Progenitor cell of endocrine pancreas (in vitro differentiated cells): ENCODE measurements around the gene SHISAL1. TPM values are rescaled to one million over a fixed set of nuclear protein-coding genes. Genes with fewer than 3 reads are reported as not detected.

Source experiments
- DNase-seq: peaks from one replicate; pipeline ENCODE4 v3.0.0; 2021; ENCODE audit warnings: low spot score; ENCODE audit not compliant: unreplicated experiment
- H3K27ac Mint-ChIP-seq: 2 replicates; pipeline ENCODE4 v1.8.0; 2021; ENCODE audit warnings: mild to moderate bottlenecking, moderate library complexity, mixed read lengths
- H3K27me3 Mint-ChIP-seq: 2 replicates; pipeline ENCODE4 v1.8.0; 2021; ENCODE audit warnings: mixed read lengths
- H3K36me3 Mint-ChIP-seq: 2 replicates; pipeline ENCODE4 v1.8.0; 2022; ENCODE audit warnings: mixed read lengths; ENCODE audit not compliant: insufficient read depth
- H3K4me1 Mint-ChIP-seq: 2 replicates; pipeline ENCODE4 v1.8.0; 2021; ENCODE audit warnings: low read depth, mixed read lengths
- H3K4me3 Mint-ChIP-seq: 2 replicates; pipeline ENCODE4 v1.8.0; 2021; ENCODE audit warnings: low read depth, mild to moderate bottlenecking, moderate library complexity, mixed read lengths
- H3K9me3 Mint-ChIP-seq: 2 replicates; pipeline ENCODE4 v1.8.0; 2021; ENCODE audit warnings: low read depth, mixed read lengths
- CTCF ChIP-seq: fragments of 200-600 bp; sonication (generic); IDR thresholded peaks from one replicate; pipeline ENCODE4 v1.5.0; 2021; ENCODE audit warnings: antibody characterized with exemption, mild to moderate bottlenecking; ENCODE audit not compliant: unreplicated experiment
- total RNA-seq: library from RNA; stranded (reverse); gene quantifications from 2 replicates; pipeline ENCODE4 v1.2.1, GENCODE V29; 2021

SHISAL1 gene
- total RNA-seq, 1 donor from 2014 or later, result 0.46 TPM

GRCh38 chr22:44199164-44199563 lies 113.6 kb downstream of the SHISAL1 start:
- Mint-ChIP-seq H3K4me3 (no peak overlapping the region), H3K4me1 (no peaks in the 10 kb centered on the region), H3K27me3 (peaks cover 26% of the 10 kb centered on the region), H3K36me3 (no peaks in the 10 kb centered on the region), H3K9me3 (no peaks in the 10 kb centered on the region), H3K27ac (no peak overlapping the region)
- TF ChIP-seq CTCF, result no peak
- DNase-seq, result no peak

- Mint-ChIP-seq H3K9me3 (no peaks in the 10 kb centered on the region), H3K4me3 (no peak overlapping the region), H3K27ac (no peak overlapping the region), H3K27me3 (peaks cover 29% of the 10 kb centered on the region), H3K36me3 (no peaks in the 10 kb centered on the region), H3K4me1 (no peaks in the 10 kb centered on the region)
- TF ChIP-seq CTCF, result no peak
- no peak for DNase-seq
Measured at GRCh38 chr22:44197271-44197670, 115.5 kb downstream of the SHISAL1 start.

GRCh38 chr22:44196731-44197131 lies 116.0 kb downstream of the SHISAL1 start:
- no peak for DNase-seq
- H3K27ac Mint-ChIP-seq, result no peak overlapping the region
- no peaks in the 10 kb centered on the region for H3K4me1 Mint-ChIP-seq
- H3K4me3 Mint-ChIP-seq, result no peak overlapping the region
- TF ChIP-seq CTCF, result no peak
- no peaks in the 10 kb centered on the region for H3K36me3 Mint-ChIP-seq
- H3K27me3 Mint-ChIP-seq, result peaks cover 25% of the 10 kb centered on the region
- H3K9me3 Mint-ChIP-seq, result no peaks in the 10 kb centered on the region

- H3K9me3 Mint-ChIP-seq, result no peaks in the 10 kb centered on the region
- H3K4me1 Mint-ChIP-seq, result no peaks in the 10 kb centered on the region
Measured at GRCh38 chr22:44196241-44196640, 116.5 kb downstream of the SHISAL1 start.

GRCh38 chr22:44195189-44195871 lies 117.4 kb downstream of the SHISAL1 start:
- TF ChIP-seq CTCF, result no peak
- H3K4me1 Mint-ChIP-seq, result no peaks in the 10 kb centered on the region
- no peak overlapping the region for H3K4me3 Mint-ChIP-seq
- no peak for DNase-seq
- no peaks in the 10 kb centered on the region for H3K9me3 Mint-ChIP-seq
- H3K27me3 Mint-ChIP-seq, result peaks cover 25% of the 10 kb centered on the region
- H3K27ac Mint-ChIP-seq, result no peak overlapping the region
- no peaks in the 10 kb centered on the region for H3K36me3 Mint-ChIP-seq

More at GRCh38 chr22:44196241-44196640, 116.5 kb downstream of the SHISAL1 start:
- DNase-seq, result no peak
- no peak overlapping the region for H3K27ac Mint-ChIP-seq
- TF ChIP-seq CTCF, result no peak
- H3K36me3 Mint-ChIP-seq, result no peaks in the 10 kb centered on the region
- peaks cover 25% of the 10 kb centered on the region for H3K27me3 Mint-ChIP-seq
- H3K4me3 Mint-ChIP-seq, result no peak overlapping the region
